OCI-LY1 (cell line): ENCODE results near the gene DNHD1.

Source experiments
- H2AFZ ChIP-seq: fragments of 200-600 bp; sonication (generic), shearing (Covaris generic); 2 replicates; pipeline ENCODE4 v1.6.0; 2014; ENCODE audit warnings: antibody characterized with exemption, mild to moderate bottlenecking, low read length
- H3F3A ChIP-seq: fragments of 200-600 bp; sonication (generic), shearing (Covaris generic); 2 replicates; pipeline ENCODE4 v1.6.0; 2014; ENCODE audit warnings: mild to moderate bottlenecking, antibody characterized with exemption, low read length, moderate library complexity; ENCODE audit not compliant: insufficient read depth
- H3K27ac ChIP-seq: fragments of 200-600 bp; sonication (generic); 2 replicates; pipeline ENCODE4 v1.5.1; 2014; ENCODE audit warnings: low read length, mixed run types, mild to moderate bottlenecking, low read depth; ENCODE audit not compliant: poor library complexity, severe bottlenecking
- H3K27me3 ChIP-seq: fragments of 200-600 bp; sonication (generic); 2 replicates; pipeline ENCODE4 v1.6.0; 2014; ENCODE audit warnings: antibody characterized with exemption, mild to moderate bottlenecking, low read length, moderate library complexity; ENCODE audit not compliant: insufficient read depth
- H3K36me3 ChIP-seq: fragments of 200-600 bp; sonication (generic); 2 replicates; pipeline ENCODE4 v1.6.1; 2014; ENCODE audit warnings: mild to moderate bottlenecking, antibody characterized with exemption, low read length, moderate library complexity, mixed read lengths; ENCODE audit not compliant: insufficient read depth
- H3K4me1 ChIP-seq: fragments of 200-600 bp; sonication (generic); 2 replicates; pipeline ENCODE4 v1.5.1; 2014; ENCODE audit warnings: mild to moderate bottlenecking, low read length, moderate library complexity; ENCODE audit not compliant: insufficient read depth, severe bottlenecking
- H3K4me2 ChIP-seq: fragments of 200-600 bp; sonication (generic), shearing (Covaris generic); 2 replicates; pipeline ENCODE4 v1.6.1; 2014; ENCODE audit warnings: low read length
- H3K4me3 ChIP-seq: fragments of 200-600 bp; sonication (generic); 2 replicates; pipeline ENCODE4 v1.5.1; 2014; ENCODE audit warnings: low read length, low read depth, mild to moderate bottlenecking, mixed read lengths; ENCODE audit not compliant: poor library complexity, severe bottlenecking
- H3K79me2 ChIP-seq: fragments of 200-600 bp; shearing (Covaris generic); 2 replicates; pipeline ENCODE4 v1.6.1; 2016; ENCODE audit warnings: mixed run types, low read length, mixed read lengths; ENCODE audit not compliant: insufficient read depth
- H3K9ac ChIP-seq: fragments of 200-600 bp; sonication (generic), shearing (Covaris generic); 2 replicates; pipeline ENCODE4 v1.6.1; 2014; ENCODE audit warnings: mild to moderate bottlenecking, low read length, mixed read lengths
- H3K9me2 ChIP-seq: fragments of 200-600 bp; sonication (generic), shearing (Covaris generic); 2 replicates; pipeline ENCODE4 v1.6.1; 2014; ENCODE audit warnings: low read depth, mild to moderate bottlenecking, low read length, mixed read lengths
- H3K9me3 ChIP-seq: fragments of 200-600 bp; shearing (Covaris generic); 2 replicates; pipeline ENCODE4 v1.6.1; 2014; ENCODE audit warnings: low read length, mixed read lengths
- H4K20me1 ChIP-seq: fragments of 200-600 bp; sonication (generic), shearing (Covaris generic); 2 replicates; pipeline ENCODE4 v1.6.0; 2016; ENCODE audit warnings: mild to moderate bottlenecking, low read length; ENCODE audit not compliant: insufficient read depth
- CTCF ChIP-seq: fragments of 200-600 bp; sonication (generic), shearing (Covaris generic); IDR thresholded peaks from 2 replicates; pipeline ENCODE4 v1.5.1; 2017; ENCODE audit warnings: mild to moderate bottlenecking, antibody characterized with exemption, low read length, moderate library complexity, mixed read lengths
- EZH2 ChIP-seq: fragments of 200-600 bp; sonication (generic), shearing (Covaris generic); IDR thresholded peaks from 2 replicates; pipeline ENCODE4 v1.8.0; 2017; ENCODE audit warnings: borderline replicate concordance, mixed run types, mild to moderate bottlenecking, antibody characterized with exemption, low read length, moderate library complexity, mixed read lengths

DNHD1 gene

DNA sequence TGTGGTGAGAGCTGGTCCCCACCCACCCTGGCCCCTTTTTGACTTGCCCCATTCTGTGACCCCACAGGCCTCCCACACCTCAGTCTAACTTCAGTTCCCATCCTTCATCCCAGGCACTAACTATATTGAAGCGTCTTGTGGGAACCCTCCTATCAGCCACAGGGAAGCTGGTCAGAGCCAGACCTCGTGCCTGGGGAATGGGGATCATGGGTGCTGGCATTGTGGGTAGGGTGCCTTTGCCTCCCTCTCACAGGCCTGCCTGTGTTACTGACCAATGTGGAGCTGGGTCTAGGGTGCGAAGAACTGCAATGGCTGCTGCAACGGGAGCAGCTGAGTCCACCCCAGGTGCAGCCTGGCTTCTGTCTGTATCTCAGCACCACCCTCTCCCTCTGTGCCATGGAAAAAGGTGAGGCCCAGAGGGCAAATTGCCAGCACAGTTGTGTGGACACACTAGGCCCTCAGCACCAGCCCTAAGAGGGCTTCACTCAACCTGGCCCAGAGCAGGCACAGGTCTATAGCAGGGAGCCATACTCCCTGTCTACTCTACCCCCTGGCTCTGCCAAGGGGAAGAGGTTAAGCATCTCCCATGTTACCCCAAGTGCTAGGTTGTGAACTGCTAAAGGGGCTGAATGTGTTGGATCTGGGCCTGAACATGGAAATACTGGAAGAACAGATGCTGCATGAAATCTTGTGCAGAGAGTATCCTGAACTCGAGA is 69.1 kb downstream of the DNHD1 start:
- Histone ChIP-seq H3K4me2 (no peak overlapping the region), H3K9me3 (no peaks in the 10 kb centered on the region), H3K4me3 (no peak overlapping the region), H2AFZ (no peak overlapping the region), H3K27ac (no peak overlapping the region), H4K20me1 (no peaks in the 10 kb centered on the region), H3K36me3 (0 out of 2 replicates have a peak, but pooled peaks cover 3% of the 10 kb centered on the region), H3K9ac (no peak overlapping the region), H3K27me3 (no peaks in the 10 kb centered on the region), H3K9me2 (no peaks in the 10 kb centered on the region), H3K79me2 (no peaks in the 10 kb centered on the region), H3F3A (no peaks in the 10 kb centered on the region), H3K4me1 (no peaks in the 10 kb centered on the region)
- no peak for TF ChIP-seq CTCF
- TF ChIP-seq EZH2 = no peak

GRCh38 chr11:6566704-6567370 is 69.8 kb downstream of the DNHD1 start:
- no peaks in the 10 kb centered on the region for H4K20me1 ChIP-seq
- H3K27me3 ChIP-seq = no peaks in the 10 kb centered on the region
- H3K4me1 ChIP-seq = no peaks in the 10 kb centered on the region
- no peak overlapping the region for H3K4me2 ChIP-seq
- H3K27ac ChIP-seq = no peak overlapping the region
- H3K9me3 ChIP-seq = no peaks in the 10 kb centered on the region
- H3K9ac ChIP-seq = no peak overlapping the region
- no peak overlapping the region for H3K4me3 ChIP-seq
- no peak for TF ChIP-seq EZH2
- no peak for TF ChIP-seq CTCF
- no peaks in the 10 kb centered on the region for H3F3A ChIP-seq
- H3K36me3 ChIP-seq = 0 out of 2 replicates have a peak, but pooled peaks cover 3% of the 10 kb centered on the region
- no peaks in the 10 kb centered on the region for H3K79me2 ChIP-seq
- no peak overlapping the region for H2AFZ ChIP-seq
- H3K9me2 ChIP-seq = no peaks in the 10 kb centered on the region

GRCh38 chr11:6567371-6567745 is 70.3 kb downstream of the DNHD1 start:
- Histone ChIP-seq H3K79me2 (no peaks in the 10 kb centered on the region), H3K27ac (no peak overlapping the region), H3K4me2 (no peak overlapping the region), H3F3A (no peaks in the 10 kb centered on the region), H3K27me3 (no peaks in the 10 kb centered on the region), H3K9me3 (no peaks in the 10 kb centered on the region), H3K36me3 (0 out of 2 replicates have a peak, but pooled peaks cover 3% of the 10 kb centered on the region), H2AFZ (no peak overlapping the region), H4K20me1 (no peaks in the 10 kb centered on the region), H3K4me3 (no peak overlapping the region), H3K4me1 (no peaks in the 10 kb centered on the region), H3K9me2 (no peaks in the 10 kb centered on the region), H3K9ac (no peak overlapping the region)
- TF ChIP-seq EZH2 (no peak), CTCF (no peak)
